OCI-LY7 (cell line): Measurements from ENCODE around the gene NUP93. TPM values are rescaled to one million over a fixed set of nuclear protein-coding genes. Genes with fewer than 3 reads are reported as not detected.
"Not testable (repeated sequence)": the region's sequence is repeated elsewhere in the genome, so short reads cannot be mapped to it uniquely, and the experiment has no call there.

ENCODE experiments used
- BruUV-seq: library from RNA; stranded (reverse); fragments of 400-500 nt; replicated peaks from 2 replicates; lab custom pipeline; 2021; lab: Mats Ljungman, UMichigan
- CTCF ChIA-PET: fragments of 300-600 bp; sonication (Branson Sonifier 250); formaldehyde crosslinking; loops from one replicate; lab custom pipeline; 2022; ENCODE audit warnings: antibody characterized with exemption; ENCODE audit not compliant: unreplicated experiment; lab: Charles Lee
- POLR2A ChIA-PET: fragments of 300-600 bp; sonication (Branson Sonifier 250); formaldehyde crosslinking; loops from one replicate; lab custom pipeline; 2022; ENCODE audit warnings: antibody characterized with exemption; lab: Charles Lee
- DNase-seq: peaks from one replicate; pipeline ENCODE4 v3.0.0-alpha.2; 2015; ENCODE audit warnings: low spot score
- H2AFZ ChIP-seq: fragments of 200-600 bp; sonication (generic), shearing (Covaris generic); 2 replicates; pipeline ENCODE4 v1.6.1; 2014; ENCODE audit warnings: mild to moderate bottlenecking, antibody characterized with exemption, low read length, moderate library complexity
- H3K27ac ChIP-seq: fragments of 200-600 bp; sonication (generic); 2 replicates; pipeline ENCODE4 v1.5.1; 2014; ENCODE audit warnings: mixed run types, low read depth, mild to moderate bottlenecking, moderate library complexity, low read length, inconsistent platforms; ENCODE audit not compliant: poor library complexity, severe bottlenecking
- H3K36me3 ChIP-seq: fragments of 200-600 bp; sonication (generic); 2 replicates; pipeline ENCODE4 v1.6.1; 2014; ENCODE audit warnings: mild to moderate bottlenecking, antibody characterized with exemption, low read length, moderate library complexity, mixed read lengths; ENCODE audit not compliant: insufficient read depth
- H3K4me1 ChIP-seq: fragments of 200-600 bp; sonication (generic); 2 replicates; pipeline ENCODE4 v1.5.1; 2014; ENCODE audit warnings: mild to moderate bottlenecking, low read length; ENCODE audit not compliant: insufficient read depth, poor library complexity, severe bottlenecking
- H3K4me2 ChIP-seq: fragments of 200-600 bp; sonication (generic); 2 replicates; pipeline ENCODE4 v1.6.1; 2014; ENCODE audit warnings: mild to moderate bottlenecking, low read length
- H3K4me3 ChIP-seq: fragments of 200-600 bp; sonication (generic); 2 replicates; pipeline ENCODE4 v1.5.1; 2014; ENCODE audit warnings: mild to moderate bottlenecking, low read depth, low read length; ENCODE audit not compliant: poor library complexity, severe bottlenecking
- H3K79me2 ChIP-seq: fragments of 200-600 bp; sonication (generic); 2 replicates; pipeline ENCODE4 v1.6.1; 2016; ENCODE audit warnings: low read depth, mild to moderate bottlenecking, low read length, moderate library complexity, mixed read lengths; ENCODE audit not compliant: insufficient read depth
- H3K9me2 ChIP-seq: fragments of 200-600 bp; sonication (generic); 2 replicates; pipeline ENCODE4 v1.6.1; 2016; ENCODE audit warnings: mild to moderate bottlenecking, low read length, mixed read lengths; ENCODE audit not compliant: insufficient read depth
- H3K9me3 ChIP-seq: fragments of 200-600 bp; sonication (generic); 2 replicates; pipeline ENCODE4 v1.6.1; 2014; ENCODE audit warnings: mild to moderate bottlenecking, mixed run types, low read length, mixed read lengths
- H4K20me1 ChIP-seq: fragments of 200-600 bp; sonication (generic); 2 replicates; pipeline ENCODE4 v1.6.1; 2014; ENCODE audit warnings: mild to moderate bottlenecking, antibody characterized with exemption, low read length, moderate library complexity, mixed read lengths; ENCODE audit not compliant: insufficient read depth
- EZH2phosphoT487 ChIP-seq: fragments of 200-600 bp; sonication (generic); IDR thresholded peaks from 2 replicates; pipeline ENCODE4 v1.6.1; 2018; ENCODE audit warnings: low read depth, borderline replicate concordance, mild to moderate bottlenecking, mixed run types, antibody characterized with exemption, low read length, moderate library complexity, mixed read lengths
- intact Hi-C: fragments of 100-400 bp; cut with micrococcal nuclease; formaldehyde crosslinking; loops from one replicate; pipeline ENCODE4 v1.10.0; 2022; ENCODE audit not compliant: unreplicated experiment
- total RNA-seq, 2 experiments: library from RNA; depleted of rRNA in 1 of 2; stranded (reverse); fragments of >200 nt in 1 of 2; shearing (Covaris generic) in 1 of 2; gene quantifications; 2 replicates each; pipeline ENCODE4 v1.2.3, GENCODE V29; 2014 to 2022
- TF ChIP-seq, protein P1 (sequence below): fragments of 200-600 bp; sonication (generic); conservative IDR thresholded peaks from 2 replicates; pipeline ENCODE4 v1.5.1; 2014; ENCODE audit warnings: mild to moderate bottlenecking, antibody characterized with exemption, low read length, moderate library complexity, mixed read lengths

The NUP93 gene
- total RNA-seq, 2 experiments from 2014 or later: 119 to 183 TPM

DNA sequence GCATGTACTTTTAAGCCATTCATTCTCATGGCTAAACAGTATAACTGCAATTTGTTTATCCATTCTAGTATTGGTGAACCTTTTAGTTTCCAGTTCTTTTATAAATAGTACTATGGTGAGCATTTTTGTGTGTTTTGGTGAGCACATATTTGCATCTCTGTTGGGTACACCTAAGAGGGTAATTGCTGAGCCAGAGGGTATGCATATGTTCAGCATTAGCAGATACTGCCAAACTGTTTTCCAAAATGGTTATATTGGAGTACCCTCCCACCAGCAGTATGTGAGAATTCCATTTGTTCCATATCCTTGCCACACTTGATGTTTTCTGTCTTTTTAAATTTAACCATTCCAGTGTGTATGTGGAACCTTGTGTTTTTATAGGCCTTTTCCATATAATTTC is 81.0 kb downstream of the NUP93 start:
- no peaks in the 10 kb centered on the region for H4K20me1 ChIP-seq
- H3K4me2 ChIP-seq: no peak overlapping the region
- BruUV-seq: no TSS peak
- no peak overlapping the region for H3K4me3 ChIP-seq
- intact Hi-C loops: no loop called here
- no peak overlapping the region for H3K27ac ChIP-seq
- TF ChIP-seq EZH2phosphoT487: no peak
- TF ChIP-seq, protein P1, sequence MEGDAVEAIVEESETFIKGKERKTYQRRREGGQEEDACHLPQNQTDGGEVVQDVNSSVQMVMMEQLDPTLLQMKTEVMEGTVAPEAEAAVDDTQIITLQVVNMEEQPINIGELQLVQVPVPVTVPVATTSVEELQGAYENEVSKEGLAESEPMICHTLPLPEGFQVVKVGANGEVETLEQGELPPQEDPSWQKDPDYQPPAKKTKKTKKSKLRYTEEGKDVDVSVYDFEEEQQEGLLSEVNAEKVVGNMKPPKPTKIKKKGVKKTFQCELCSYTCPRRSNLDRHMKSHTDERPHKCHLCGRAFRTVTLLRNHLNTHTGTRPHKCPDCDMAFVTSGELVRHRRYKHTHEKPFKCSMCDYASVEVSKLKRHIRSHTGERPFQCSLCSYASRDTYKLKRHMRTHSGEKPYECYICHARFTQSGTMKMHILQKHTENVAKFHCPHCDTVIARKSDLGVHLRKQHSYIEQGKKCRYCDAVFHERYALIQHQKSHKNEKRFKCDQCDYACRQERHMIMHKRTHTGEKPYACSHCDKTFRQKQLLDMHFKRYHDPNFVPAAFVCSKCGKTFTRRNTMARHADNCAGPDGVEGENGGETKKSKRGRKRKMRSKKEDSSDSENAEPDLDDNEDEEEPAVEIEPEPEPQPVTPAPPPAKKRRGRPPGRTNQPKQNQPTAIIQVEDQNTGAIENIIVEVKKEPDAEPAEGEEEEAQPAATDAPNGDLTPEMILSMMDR: no peak
- H2AFZ ChIP-seq: no peak overlapping the region
- no peaks in the 10 kb centered on the region for H3K9me2 ChIP-seq
- POLR2A ChIA-PET: no interaction called here
- CTCF ChIA-PET: no interaction called here
- no peaks in the 10 kb centered on the region for H3K9me3 ChIP-seq
- no peak for DNase-seq
- H3K36me3 ChIP-seq: peaks cover 26% of the 10 kb centered on the region
- H3K79me2 ChIP-seq: no peaks in the 10 kb centered on the region
- peaks cover 7% of the 10 kb centered on the region for H3K4me1 ChIP-seq

DNA sequence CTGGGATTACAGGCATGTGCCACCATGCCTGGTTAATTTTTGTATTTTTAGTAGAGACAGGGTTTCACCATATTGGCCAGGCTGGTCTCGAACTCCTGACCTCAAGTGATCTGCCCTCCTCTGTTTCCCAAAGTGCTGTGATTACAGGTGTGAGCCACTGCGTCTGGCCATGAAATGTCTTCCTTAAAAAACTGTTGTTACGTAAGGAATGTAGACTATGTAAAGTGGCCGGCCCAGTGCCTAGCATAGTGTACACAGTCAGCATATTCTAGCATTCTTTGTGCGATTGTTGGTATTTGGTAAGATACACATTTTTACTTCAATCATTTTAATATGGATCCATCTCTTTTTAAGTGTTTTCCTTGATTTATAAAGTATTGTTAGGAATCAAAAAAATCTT is 81.7 kb downstream of the NUP93 start:
- H3K27ac ChIP-seq, H4K20me1 ChIP-seq, BruUV-seq, CTCF ChIA-PET, H3K9me3 ChIP-seq, H3K4me3 ChIP-seq, H2AFZ ChIP-seq, H3K4me2 ChIP-seq, POLR2A ChIA-PET, intact Hi-C loops, H3K79me2 ChIP-seq, H3K9me2 ChIP-seq, H3K4me1 ChIP-seq, DNase-seq: not testable (repeated sequence)
- H3K36me3 ChIP-seq: peaks cover 22% of the 10 kb centered on the region

DNA sequence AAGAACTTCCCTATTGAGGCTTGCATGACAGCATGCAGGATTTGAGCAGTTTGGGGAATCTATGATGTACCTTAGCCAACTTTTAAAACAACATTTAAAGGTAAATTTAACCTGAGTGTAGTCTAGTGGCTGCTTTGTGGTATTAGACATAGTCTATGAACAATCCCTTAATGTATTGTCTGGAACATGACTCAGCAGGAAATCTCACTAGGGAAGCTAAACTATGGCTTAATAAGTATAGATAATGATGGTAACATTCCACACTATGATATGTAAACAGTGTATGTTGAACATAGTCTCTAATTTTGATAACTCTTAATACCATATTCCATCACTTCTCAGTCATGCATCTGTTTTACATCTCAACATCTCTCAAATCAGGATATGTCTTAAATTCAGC is 83.0 kb downstream of the NUP93 start:
- no peak for DNase-seq
- POLR2A ChIA-PET: interaction anchor here (0.7 kb wide), 1 partner anchor 383 kb away, joined by 4 read pairs; no protein-coding TSS in a partner anchor
- Histone ChIP-seq H3K4me2 (no peak overlapping the region), H3K79me2 (no peaks in the 10 kb centered on the region), H3K9me2 (no peaks in the 10 kb centered on the region), H3K4me3 (no peak overlapping the region), H3K36me3 (peaks cover 11% of the 10 kb centered on the region), H3K4me1 (peaks cover 7% of the 10 kb centered on the region), H3K9me3 (no peaks in the 10 kb centered on the region), H3K27ac (no peak overlapping the region), H4K20me1 (no peaks in the 10 kb centered on the region), H2AFZ (no peak overlapping the region)
- TF ChIP-seq EZH2phosphoT487: no peak
- TF ChIP-seq, protein P1: no peak
- CTCF ChIA-PET: no interaction called here
- BruUV-seq: no TSS peak
- intact Hi-C loops: no loop called here
